Measurements from ENCODE around the gene SLC25A4. TPM values are rescaled to one million over a fixed set of nuclear protein-coding genes. Genes with fewer than 3 reads are reported as not detected.

Gene SLC25A4
- total and polyA plus RNA-seq, 10 of the 15 experiments (the other 5 are each of a cell fraction or from before 2014, with no cell fraction given), result 12.6 to 161 (median 38.2) TPM

GRCh38 chr4:185110375-185110823 lies 32.7 kb upstream of the SLC25A4 start:
- Histone ChIP-seq H3K4me3 (no peak overlapping the region), H3K27me3 (replicated peaks in 1 of 2; ENCODE audit: control insufficient read depth in 2 of 2, insufficient read depth in 2 of 2, low read length in 1 of 2) (no peaks in the 10 kb centered on the region), H3K27ac (ENCODE audit: control insufficient read depth, insufficient read depth) (no peak overlapping the region), H2AFZ (ENCODE audit: control insufficient read depth, low read depth, low read length) (no peak overlapping the region), H3K9me3 (replicated peaks; ENCODE audit: control insufficient read depth, insufficient read depth, low read length) (no peaks in the 10 kb centered on the region), H3K4me1 (ENCODE audit: control insufficient read depth, insufficient read depth, low read length) (no peaks in the 10 kb centered on the region), H3K36me3 (ENCODE audit: control insufficient read depth in 2 of 2, insufficient read depth in 2 of 2, low read length in 1 of 2) (no peaks in the 10 kb centered on the region), H4K20me1 (ENCODE audit: control insufficient read depth, insufficient read depth) (no peaks in the 10 kb centered on the region), H3K4me2 (ENCODE audit: control insufficient read depth, insufficient read depth) (no peak overlapping the region), H3K9ac (ENCODE audit: control insufficient read depth, insufficient read depth, low read length) (no peak overlapping the region), H3K79me2 (ENCODE audit: control insufficient read depth, insufficient read depth, low read length) (no peaks in the 10 kb centered on the region)
- FAIRE-seq (no peak), ATAC-seq (no peak), DNase-seq (ENCODE audit: low read depth, low spot score) (no peak)
- ChIA-PET CTCF (no interaction called here), RAD21 (ENCODE audit: unreplicated experiment) (no interaction called here), SMC1A (ENCODE audit: uncharacterized antibody, unreplicated experiment) (interaction anchor here (1.5 kb wide), 1 partner anchor 70 kb away, joined by 4 read pairs; no protein-coding TSS in a partner anchor), POLR2A (no interaction called here)
- in situ Hi-C loops (cut with MboI) (no loop called here), intact Hi-C loops (cut with micrococcal nuclease; ENCODE audit: unreplicated experiment) (no loop called here)
- BruUV-seq (replicated peaks), result no TSS peak
- TF ChIP-seq SIN3A (IDR thresholded peaks at IDR 0.05; ENCODE audit: low read depth, low read length), result no peak
- no peak for TF ChIP-seq SP1 (IDR thresholded peaks at IDR 0.05; ENCODE audit: low read depth, low read length)
- TF ChIP-seq, protein P1, sequence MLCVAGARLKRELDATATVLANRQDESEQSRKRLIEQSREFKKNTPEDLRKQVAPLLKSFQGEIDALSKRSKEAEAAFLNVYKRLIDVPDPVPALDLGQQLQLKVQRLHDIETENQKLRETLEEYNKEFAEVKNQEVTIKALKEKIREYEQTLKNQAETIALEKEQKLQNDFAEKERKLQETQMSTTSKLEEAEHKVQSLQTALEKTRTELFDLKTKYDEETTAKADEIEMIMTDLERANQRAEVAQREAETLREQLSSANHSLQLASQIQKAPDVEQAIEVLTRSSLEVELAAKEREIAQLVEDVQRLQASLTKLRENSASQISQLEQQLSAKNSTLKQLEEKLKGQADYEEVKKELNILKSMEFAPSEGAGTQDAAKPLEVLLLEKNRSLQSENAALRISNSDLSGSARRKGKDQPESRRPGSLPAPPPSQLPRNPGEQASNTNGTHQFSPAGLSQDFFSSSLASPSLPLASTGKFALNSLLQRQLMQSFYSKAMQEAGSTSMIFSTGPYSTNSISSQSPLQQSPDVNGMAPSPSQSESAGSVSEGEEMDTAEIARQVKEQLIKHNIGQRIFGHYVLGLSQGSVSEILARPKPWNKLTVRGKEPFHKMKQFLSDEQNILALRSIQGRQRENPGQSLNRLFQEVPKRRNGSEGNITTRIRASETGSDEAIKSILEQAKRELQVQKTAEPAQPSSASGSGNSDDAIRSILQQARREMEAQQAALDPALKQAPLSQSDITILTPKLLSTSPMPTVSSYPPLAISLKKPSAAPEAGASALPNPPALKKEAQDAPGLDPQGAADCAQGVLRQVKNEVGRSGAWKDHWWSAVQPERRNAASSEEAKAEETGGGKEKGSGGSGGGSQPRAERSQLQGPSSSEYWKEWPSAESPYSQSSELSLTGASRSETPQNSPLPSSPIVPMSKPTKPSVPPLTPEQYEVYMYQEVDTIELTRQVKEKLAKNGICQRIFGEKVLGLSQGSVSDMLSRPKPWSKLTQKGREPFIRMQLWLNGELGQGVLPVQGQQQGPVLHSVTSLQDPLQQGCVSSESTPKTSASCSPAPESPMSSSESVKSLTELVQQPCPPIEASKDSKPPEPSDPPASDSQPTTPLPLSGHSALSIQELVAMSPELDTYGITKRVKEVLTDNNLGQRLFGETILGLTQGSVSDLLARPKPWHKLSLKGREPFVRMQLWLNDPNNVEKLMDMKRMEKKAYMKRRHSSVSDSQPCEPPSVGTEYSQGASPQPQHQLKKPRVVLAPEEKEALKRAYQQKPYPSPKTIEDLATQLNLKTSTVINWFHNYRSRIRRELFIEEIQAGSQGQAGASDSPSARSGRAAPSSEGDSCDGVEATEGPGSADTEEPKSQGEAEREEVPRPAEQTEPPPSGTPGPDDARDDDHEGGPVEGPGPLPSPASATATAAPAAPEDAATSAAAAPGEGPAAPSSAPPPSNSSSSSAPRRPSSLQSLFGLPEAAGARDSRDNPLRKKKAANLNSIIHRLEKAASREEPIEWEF (IDR thresholded peaks at IDR 0.05; ENCODE audit: insufficient replicate concordance, low read depth, low read length), result no peak
- TF ChIP-seq SREBF1 (IDR thresholded peaks at IDR 0.05; ENCODE audit: low read length), result no peak
- TF ChIP-seq RAD51 (IDR thresholded peaks at IDR 0.05), result no peak
- TF ChIP-seq MTA2 (IDR thresholded peaks at IDR 0.05; ENCODE audit: low read depth), result no peak
- TF ChIP-seq, protein P2, sequence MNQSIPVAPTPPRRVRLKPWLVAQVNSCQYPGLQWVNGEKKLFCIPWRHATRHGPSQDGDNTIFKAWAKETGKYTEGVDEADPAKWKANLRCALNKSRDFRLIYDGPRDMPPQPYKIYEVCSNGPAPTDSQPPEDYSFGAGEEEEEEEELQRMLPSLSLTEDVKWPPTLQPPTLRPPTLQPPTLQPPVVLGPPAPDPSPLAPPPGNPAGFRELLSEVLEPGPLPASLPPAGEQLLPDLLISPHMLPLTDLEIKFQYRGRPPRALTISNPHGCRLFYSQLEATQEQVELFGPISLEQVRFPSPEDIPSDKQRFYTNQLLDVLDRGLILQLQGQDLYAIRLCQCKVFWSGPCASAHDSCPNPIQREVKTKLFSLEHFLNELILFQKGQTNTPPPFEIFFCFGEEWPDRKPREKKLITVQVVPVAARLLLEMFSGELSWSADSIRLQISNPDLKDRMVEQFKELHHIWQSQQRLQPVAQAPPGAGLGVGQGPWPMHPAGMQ (IDR thresholded peaks at IDR 0.05; ENCODE audit: borderline replicate concordance), result no peak
- TF ChIP-seq ZNF217 (IDR thresholded peaks at IDR 0.05), result no peak
- TF ChIP-seq RCOR1 (conservative IDR thresholded peaks at IDR 0.05; ENCODE audit: low read depth, low read length), result no peak
- TF ChIP-seq ASH2L (IDR thresholded peaks at IDR 0.05; ENCODE audit: borderline replicate concordance, low read depth), result no peak
- no peak for TF ChIP-seq STAT3 (IDR thresholded peaks at IDR 0.05; ENCODE audit: low read depth, low read length)
- TF ChIP-seq NFYB (IDR thresholded peaks at IDR 0.05; ENCODE audit: insufficient read depth, low read depth, low read length), result no peak
- no peak for TF ChIP-seq NFXL1 (IDR thresholded peaks at IDR 0.05; ENCODE audit: borderline replicate concordance)
- TF ChIP-seq, protein P3, sequence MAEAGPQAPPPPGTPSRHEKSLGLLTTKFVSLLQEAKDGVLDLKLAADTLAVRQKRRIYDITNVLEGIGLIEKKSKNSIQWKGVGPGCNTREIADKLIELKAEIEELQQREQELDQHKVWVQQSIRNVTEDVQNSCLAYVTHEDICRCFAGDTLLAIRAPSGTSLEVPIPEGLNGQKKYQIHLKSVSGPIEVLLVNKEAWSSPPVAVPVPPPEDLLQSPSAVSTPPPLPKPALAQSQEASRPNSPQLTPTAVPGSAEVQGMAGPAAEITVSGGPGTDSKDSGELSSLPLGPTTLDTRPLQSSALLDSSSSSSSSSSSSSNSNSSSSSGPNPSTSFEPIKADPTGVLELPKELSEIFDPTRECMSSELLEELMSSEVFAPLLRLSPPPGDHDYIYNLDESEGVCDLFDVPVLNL (IDR thresholded peaks at IDR 0.05; ENCODE audit: low read depth, low read length), result no peak
- WGBS (ENCODE audit: insufficient coverage, insufficient replicate concordance, low lambda C conversion rate, missing lambda C conversion rate), result 60% methylated on average over 11 of the region's 11 CpGs
